Keratinocyte (primary cell): Measurements from ENCODE around the gene GIMAP8. TPM values are rescaled to one million over a fixed set of nuclear protein-coding genes. Genes with fewer than 3 reads are reported as not detected.

Experiments used
- DNase-seq: peaks from one replicate; pipeline ENCODE4 v3.0.0-alpha.2; 2011; ENCODE audit warnings: low read depth, missing footprints, low spot score
- FAIRE-seq: peaks from 2 replicates; lab custom pipeline; 2011; peaks lifted over from hg19 to GRCh38; lab: Jason Lieb, UNC
- H2AFZ ChIP-seq: 2 replicates; pipeline ENCODE4 v1.6.0; 2012; ENCODE audit warnings: low read length, control low read depth, inconsistent platforms; ENCODE audit not compliant: control insufficient read depth
- H3K27ac ChIP-seq: 2 replicates; pipeline ENCODE4 v1.5.1; 2011; ENCODE audit warnings: low read length; ENCODE audit not compliant: control insufficient read depth, insufficient read depth
- H3K27me3 ChIP-seq: 3 replicates; pipeline ENCODE4 v1.6.0; 2011; ENCODE audit warnings: low read length; ENCODE audit not compliant: control insufficient read depth, insufficient read depth; ENCODE audit errors: extremely low read depth
- H3K36me3 ChIP-seq, 2 experiments: 2 replicates in 1 of 2; 3 replicates in 1 of 2; pipeline ENCODE4 v1.5.1; 2011; ENCODE audit warnings: low read length in 2 of 2, mild to moderate bottlenecking in 1 of 2; ENCODE audit not compliant: control insufficient read depth in 2 of 2, insufficient read depth in 2 of 2; ENCODE audit errors: extremely low read depth in 1 of 2
- H3K4me1 ChIP-seq: 3 replicates; pipeline ENCODE4 v1.5.1; 2011; ENCODE audit warnings: low read length; ENCODE audit not compliant: control insufficient read depth, insufficient read depth; ENCODE audit errors: extremely low read depth
- H3K4me2 ChIP-seq: 3 replicates; pipeline ENCODE4 v1.6.0; 2011; ENCODE audit warnings: low read depth, low read length; ENCODE audit not compliant: control insufficient read depth, insufficient read depth; ENCODE audit errors: extremely low read depth
- H3K4me3 ChIP-seq, 3 experiments: fragments of 200-600 bp in 1 of 3; sonication (generic) in 1 of 3; 2 replicates in 2 of 3; 3 replicates in 1 of 3; pipeline ENCODE4 v1.5.1; 2011 to 2016; ENCODE audit warnings: low read length in 3 of 3, mild to moderate bottlenecking in 3 of 3, control low read depth in 2 of 3, inconsistent platforms in 1 of 3, low read depth in 1 of 3, mixed read lengths in 1 of 3, mixed run types in 1 of 3, moderate library complexity in 1 of 3; ENCODE audit not compliant: control insufficient read depth in 2 of 3, insufficient read depth in 2 of 3; ENCODE audit errors: extremely low read depth in 1 of 3
- H3K79me2 ChIP-seq: 2 replicates; pipeline ENCODE4 v1.6.0; 2012; ENCODE audit warnings: low read length; ENCODE audit not compliant: control insufficient read depth, insufficient read depth
- H3K9ac ChIP-seq: 3 replicates; pipeline ENCODE4 v1.6.0; 2011; ENCODE audit warnings: low read length; ENCODE audit not compliant: control insufficient read depth, insufficient read depth; ENCODE audit errors: extremely low read depth
- H3K9me1 ChIP-seq: 3 replicates; pipeline ENCODE4 v1.6.0; 2011; ENCODE audit warnings: low read length; ENCODE audit not compliant: control insufficient read depth, insufficient read depth; ENCODE audit errors: extremely low read depth
- H3K9me3 ChIP-seq: 2 replicates; pipeline ENCODE4 v1.5.1; 2012; ENCODE audit warnings: low read depth, low read length; ENCODE audit not compliant: control insufficient read depth
- H4K20me1 ChIP-seq: 3 replicates; pipeline ENCODE4 v1.6.0; 2011; ENCODE audit warnings: low read length; ENCODE audit not compliant: control insufficient read depth, insufficient read depth; ENCODE audit errors: extremely low read depth
- EZH2 ChIP-seq: IDR thresholded peaks from one replicate; pipeline ENCODE4 v1.6.1; 2012; ENCODE audit warnings: inconsistent platforms, mild to moderate bottlenecking, low read length, moderate library complexity
- dilution Hi-C: fragments of 300-500 bp; cut with MboI; formaldehyde crosslinking; loops from one replicate; pipeline ENCODE4 v1.7.0; 2020; ENCODE audit warnings: low sequenced_read_pairs; ENCODE audit not compliant: extremely low pct_ligation_motif_present
- polyA plus RNA-seq, 5 experiments: library from polyadenylated mRNA; depleted of rRNA in 3 of 5; stranded (reverse) in 3 of 5; stranded (forward) in 1 of 5; unstranded in 1 of 5; fragments of >200 nt; gene quantifications; 1 replicate in 1 of 5; 2 replicates in 3 of 5; 3 replicates in 1 of 5; pipeline versions ENCODE4 v1.2.1 to v1.2.3, GENCODE V29; 2011 to 2012; ENCODE audit warnings: missing spikeins in 2 of 5, low read depth in 1 of 5, low replicate concordance in 1 of 5
- TF ChIP-seq, protein P1 (sequence below), 3 experiments: IDR thresholded peaks in 1 of 3; conservative IDR thresholded peaks in 1 of 3; optimal IDR thresholded peaks in 1 of 3; 2 replicates in 2 of 3; 3 replicates in 1 of 3; pipeline versions ENCODE3 to v1.5.1; 2011; ENCODE audit warnings: low read length in 3 of 3, mild to moderate bottlenecking in 3 of 3, moderate library complexity in 2 of 3, control low read depth in 1 of 3, inconsistent platforms in 1 of 3; ENCODE audit not compliant: insufficient read depth in 2 of 3; ENCODE audit errors: extremely low read depth in 1 of 3

GIMAP8 gene
- polyA plus RNA-seq, 1 donor (not counting 4 experiments of a cell fraction or from before 2014, with no cell fraction given): 0.26 TPM

- H3K9me3 ChIP-seq: no peaks in the 10 kb centered on the region
- H3K79me2 ChIP-seq: no peaks in the 10 kb centered on the region
- FAIRE-seq (no peak), DNase-seq (no peak)
- H3K27me3 ChIP-seq: no peaks in the 10 kb centered on the region
- H2AFZ ChIP-seq: no peak overlapping the region
- no peaks in the 10 kb centered on the region for H3K9me1 ChIP-seq
- peaks cover 19% of the 10 kb centered on the region for H3K4me1 ChIP-seq
- no peak overlapping the region for H3K9ac ChIP-seq
- no peaks in the 10 kb centered on the region for H4K20me1 ChIP-seq
- no peaks in the 10 kb centered on the region for H3K36me3 ChIP-seq
- dilution Hi-C loops: no loop called here
- H3K4me3 ChIP-seq: no peak overlapping the region
- no peak overlapping the region for H3K27ac ChIP-seq
- TF ChIP-seq, protein P1, sequence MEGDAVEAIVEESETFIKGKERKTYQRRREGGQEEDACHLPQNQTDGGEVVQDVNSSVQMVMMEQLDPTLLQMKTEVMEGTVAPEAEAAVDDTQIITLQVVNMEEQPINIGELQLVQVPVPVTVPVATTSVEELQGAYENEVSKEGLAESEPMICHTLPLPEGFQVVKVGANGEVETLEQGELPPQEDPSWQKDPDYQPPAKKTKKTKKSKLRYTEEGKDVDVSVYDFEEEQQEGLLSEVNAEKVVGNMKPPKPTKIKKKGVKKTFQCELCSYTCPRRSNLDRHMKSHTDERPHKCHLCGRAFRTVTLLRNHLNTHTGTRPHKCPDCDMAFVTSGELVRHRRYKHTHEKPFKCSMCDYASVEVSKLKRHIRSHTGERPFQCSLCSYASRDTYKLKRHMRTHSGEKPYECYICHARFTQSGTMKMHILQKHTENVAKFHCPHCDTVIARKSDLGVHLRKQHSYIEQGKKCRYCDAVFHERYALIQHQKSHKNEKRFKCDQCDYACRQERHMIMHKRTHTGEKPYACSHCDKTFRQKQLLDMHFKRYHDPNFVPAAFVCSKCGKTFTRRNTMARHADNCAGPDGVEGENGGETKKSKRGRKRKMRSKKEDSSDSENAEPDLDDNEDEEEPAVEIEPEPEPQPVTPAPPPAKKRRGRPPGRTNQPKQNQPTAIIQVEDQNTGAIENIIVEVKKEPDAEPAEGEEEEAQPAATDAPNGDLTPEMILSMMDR (optimal IDR thresholded peaks at IDR 0.05 in 1 of 3, IDR thresholded peaks at IDR 0.05 in 1 of 3, conservative IDR thresholded peaks at IDR 0.05 in 1 of 3; ENCODE audit: extremely low read depth in 1 of 3, insufficient read depth in 2 of 3, low read length in 3 of 3): no peak
- TF ChIP-seq EZH2: no peak
- H3K4me2 ChIP-seq: no peak overlapping the region
These were observed 41.8 kb upstream of the GIMAP8 start for GRCh38 chr7:150408393-150409299.

GRCh38 chr7:150409300-150410030 lies 41.0 kb upstream of the GIMAP8 start:
- no peaks in the 10 kb centered on the region for H3K9me3 ChIP-seq
- H3K79me2 ChIP-seq: no peaks in the 10 kb centered on the region
- H3K4me1 ChIP-seq: peaks cover 17% of the 10 kb centered on the region
- H2AFZ ChIP-seq: no peak overlapping the region
- DNase-seq (no peak), FAIRE-seq (no peak)
- no peak overlapping the region for H3K4me3 ChIP-seq
- no peak overlapping the region for H3K9ac ChIP-seq
- no peak overlapping the region for H3K4me2 ChIP-seq
- H3K27ac ChIP-seq: no peak overlapping the region
- no peaks in the 10 kb centered on the region for H3K27me3 ChIP-seq
- no peaks in the 10 kb centered on the region for H4K20me1 ChIP-seq
- TF ChIP-seq EZH2: no peak
- TF ChIP-seq, protein P1 (optimal IDR thresholded peaks at IDR 0.05 in 1 of 3, IDR thresholded peaks at IDR 0.05 in 1 of 3, conservative IDR thresholded peaks at IDR 0.05 in 1 of 3; ENCODE audit: extremely low read depth in 1 of 3, insufficient read depth in 2 of 3, low read length in 3 of 3): no peak
- H3K36me3 ChIP-seq: no peaks in the 10 kb centered on the region
- dilution Hi-C loops: no loop called here
- no peaks in the 10 kb centered on the region for H3K9me1 ChIP-seq
